Neural crest cell (in vitro differentiated cells): Measurements from ENCODE around the gene WDR17. TPM values are rescaled to one million over a fixed set of nuclear protein-coding genes. Genes with fewer than 3 reads are reported as not detected.
"Not testable (repeated sequence)": the region's sequence is repeated elsewhere in the genome, so short reads cannot be mapped to it uniquely, and the experiment has no call there.

Experiments used
- DNase-seq: peaks from one replicate; pipeline ENCODE4 v3.0.0; 2021; ENCODE audit warnings: low read depth, mixed read lengths, low spot score
- H3K27ac Mint-ChIP-seq: one replicate; pipeline ENCODE4 v1.8.0; 2021; ENCODE audit warnings: mild to moderate bottlenecking, mixed read lengths; ENCODE audit not compliant: unreplicated experiment
- H3K27me3 Mint-ChIP-seq: 2 replicates; pipeline ENCODE4 v1.8.0; 2021; ENCODE audit warnings: low read depth, mild to moderate bottlenecking, mixed read lengths
- H3K36me3 Mint-ChIP-seq: 2 replicates; pipeline ENCODE4 v1.8.0; 2021; ENCODE audit warnings: low read depth, mild to moderate bottlenecking, mixed read lengths
- H3K4me1 Mint-ChIP-seq: 2 replicates; pipeline ENCODE4 v1.8.0; 2021; ENCODE audit warnings: mixed read lengths
- H3K4me3 Mint-ChIP-seq: one replicate; pipeline ENCODE4 v1.8.0; 2021; ENCODE audit warnings: mild to moderate bottlenecking, mixed read lengths
- H3K9me3 Mint-ChIP-seq: 2 replicates; pipeline ENCODE4 v1.8.0; 2021; ENCODE audit warnings: mixed read lengths
- total RNA-seq: library from RNA; stranded (reverse); gene quantifications from 2 replicates; pipeline ENCODE4 v1.2.1, GENCODE V29; 2021
- TF ChIP-seq, protein P1 (sequence below): fragments of 200-600 bp; sonication (generic); conservative IDR thresholded peaks from 2 replicates; pipeline ENCODE4 v1.5.0; 2021; ENCODE audit warnings: antibody characterized with exemption, mild to moderate bottlenecking

WDR17 gene
- total RNA-seq, 1 donor from 2014 or later = 8.7 TPM

DNA sequence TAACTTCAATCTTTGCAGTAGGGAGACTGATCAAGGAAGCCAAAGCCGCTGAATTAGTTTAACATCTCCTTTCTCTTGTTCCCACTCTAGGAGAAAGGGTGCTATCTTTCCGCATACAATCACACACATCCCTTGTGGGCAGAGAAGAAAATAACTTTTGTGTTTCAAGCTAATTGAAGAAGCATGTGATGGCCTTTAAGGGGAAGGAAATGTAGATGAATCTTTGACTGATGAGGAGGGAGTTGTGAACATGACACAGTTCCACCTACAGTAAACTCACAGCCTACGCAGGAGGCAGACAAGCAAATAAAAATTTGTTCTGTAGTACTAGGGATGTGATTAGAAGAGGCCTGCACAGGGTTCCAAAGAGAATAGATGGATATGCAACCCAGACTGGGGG lies 144.5 kb downstream of the WDR17 start:
- TF ChIP-seq, protein P1, sequence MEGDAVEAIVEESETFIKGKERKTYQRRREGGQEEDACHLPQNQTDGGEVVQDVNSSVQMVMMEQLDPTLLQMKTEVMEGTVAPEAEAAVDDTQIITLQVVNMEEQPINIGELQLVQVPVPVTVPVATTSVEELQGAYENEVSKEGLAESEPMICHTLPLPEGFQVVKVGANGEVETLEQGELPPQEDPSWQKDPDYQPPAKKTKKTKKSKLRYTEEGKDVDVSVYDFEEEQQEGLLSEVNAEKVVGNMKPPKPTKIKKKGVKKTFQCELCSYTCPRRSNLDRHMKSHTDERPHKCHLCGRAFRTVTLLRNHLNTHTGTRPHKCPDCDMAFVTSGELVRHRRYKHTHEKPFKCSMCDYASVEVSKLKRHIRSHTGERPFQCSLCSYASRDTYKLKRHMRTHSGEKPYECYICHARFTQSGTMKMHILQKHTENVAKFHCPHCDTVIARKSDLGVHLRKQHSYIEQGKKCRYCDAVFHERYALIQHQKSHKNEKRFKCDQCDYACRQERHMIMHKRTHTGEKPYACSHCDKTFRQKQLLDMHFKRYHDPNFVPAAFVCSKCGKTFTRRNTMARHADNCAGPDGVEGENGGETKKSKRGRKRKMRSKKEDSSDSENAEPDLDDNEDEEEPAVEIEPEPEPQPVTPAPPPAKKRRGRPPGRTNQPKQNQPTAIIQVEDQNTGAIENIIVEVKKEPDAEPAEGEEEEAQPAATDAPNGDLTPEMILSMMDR = no peak
- Mint-ChIP-seq H3K36me3 (no peaks in the 10 kb centered on the region), H3K9me3 (peaks cover 3% of the 10 kb centered on the region), H3K27ac (no peak overlapping the region), H3K27me3 (peaks cover 2% of the 10 kb centered on the region), H3K4me1 (no peaks in the 10 kb centered on the region), H3K4me3 (no peak overlapping the region)
- DNase-seq = no peak

DNA sequence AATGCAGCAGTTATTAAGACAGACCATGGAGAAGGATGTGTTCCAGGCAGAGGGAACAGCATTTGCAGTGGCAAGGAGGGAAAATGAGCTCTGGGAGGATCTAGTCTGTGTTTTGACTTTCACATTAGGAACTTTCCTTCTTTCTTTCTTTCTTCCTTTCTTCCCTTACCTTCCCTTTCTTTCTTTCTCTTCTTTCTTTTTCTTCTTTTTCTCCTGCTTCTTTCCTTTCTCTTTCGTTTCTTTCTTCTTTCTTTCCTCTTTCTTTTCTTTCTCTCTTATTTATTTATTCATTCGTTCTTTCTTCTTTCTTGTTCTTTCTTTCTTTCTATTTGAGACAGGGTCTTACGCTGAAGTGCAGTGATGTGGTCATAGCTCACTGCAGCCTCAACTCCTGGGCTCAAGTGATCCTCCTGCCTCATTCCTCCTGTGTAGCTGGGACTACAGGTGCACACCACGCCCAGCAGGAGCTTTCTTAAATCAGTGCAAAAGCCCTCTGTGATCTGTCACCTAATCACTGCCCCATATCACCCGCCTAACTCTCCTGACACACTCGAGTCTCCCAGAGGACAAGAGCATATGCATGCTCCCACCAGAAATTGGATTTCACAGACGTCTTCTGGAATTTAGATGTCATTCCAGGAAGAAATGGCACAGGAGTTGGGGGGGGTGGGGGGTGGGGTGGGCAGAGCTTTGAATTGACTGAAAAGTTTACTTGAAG lies 145.1 kb downstream of the WDR17 start:
- H3K36me3 Mint-ChIP-seq = no peaks in the 10 kb centered on the region
- no peaks in the 10 kb centered on the region for H3K4me1 Mint-ChIP-seq
- H3K4me3 Mint-ChIP-seq = no peak overlapping the region
- no peak overlapping the region for H3K27ac Mint-ChIP-seq
- peaks cover 2% of the 10 kb centered on the region for H3K27me3 Mint-ChIP-seq
- TF ChIP-seq, protein P1 = no peak
- H3K9me3 Mint-ChIP-seq = peaks cover 3% of the 10 kb centered on the region
- DNase-seq = no peak

DNA sequence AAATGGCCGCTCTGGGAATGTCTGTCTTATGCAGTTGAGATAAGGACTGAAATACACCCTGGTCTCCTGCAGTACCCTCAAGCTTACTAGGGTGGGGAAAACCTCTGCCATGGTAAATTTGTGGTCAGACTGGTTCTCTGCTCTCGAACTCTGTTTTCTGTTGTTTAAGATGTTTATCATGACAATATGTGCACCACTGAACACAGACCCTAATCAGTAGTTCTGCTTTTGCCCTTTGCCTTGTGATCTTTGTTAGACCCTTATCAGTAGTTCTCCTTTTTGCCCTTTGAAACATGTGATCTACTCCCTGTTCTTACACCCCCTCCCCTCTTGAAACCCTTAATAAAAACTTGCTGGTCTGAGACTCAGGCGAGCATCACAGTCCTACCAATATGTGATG lies 146.7 kb downstream of the WDR17 start:
- not testable (repeated sequence) for H3K27ac Mint-ChIP-seq, H3K4me1 Mint-ChIP-seq, H3K36me3 Mint-ChIP-seq, H3K4me3 Mint-ChIP-seq, H3K9me3 Mint-ChIP-seq, DNase-seq, H3K27me3 Mint-ChIP-seq

DNA sequence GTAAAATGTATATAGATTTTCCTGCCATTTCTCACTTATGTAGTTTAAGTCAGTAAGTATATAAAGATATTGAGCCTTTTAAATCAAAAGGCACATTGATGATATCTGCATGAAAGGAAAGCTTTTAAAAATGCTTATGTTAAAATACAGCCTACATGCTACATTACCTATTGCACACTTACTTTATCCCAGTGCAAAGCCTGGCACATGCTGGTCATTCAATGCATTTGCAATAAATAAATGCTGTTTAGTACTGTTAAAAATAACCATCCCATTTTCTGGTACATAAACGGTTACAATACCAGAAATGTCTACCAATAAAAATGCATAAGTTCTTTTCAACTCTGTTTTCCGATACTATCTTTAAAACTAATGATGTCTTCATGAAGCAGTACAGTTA lies 151.9 kb downstream of the WDR17 start:
- H3K27me3 Mint-ChIP-seq = no peaks in the 10 kb centered on the region
- DNase-seq = no peak
- TF ChIP-seq, protein P1 = no peak
- no peak overlapping the region for H3K4me3 Mint-ChIP-seq
- no peaks in the 10 kb centered on the region for H3K36me3 Mint-ChIP-seq
- no peak overlapping the region for H3K27ac Mint-ChIP-seq
- no peaks in the 10 kb centered on the region for H3K4me1 Mint-ChIP-seq
- H3K9me3 Mint-ChIP-seq = peaks cover 1% of the 10 kb centered on the region

DNA sequence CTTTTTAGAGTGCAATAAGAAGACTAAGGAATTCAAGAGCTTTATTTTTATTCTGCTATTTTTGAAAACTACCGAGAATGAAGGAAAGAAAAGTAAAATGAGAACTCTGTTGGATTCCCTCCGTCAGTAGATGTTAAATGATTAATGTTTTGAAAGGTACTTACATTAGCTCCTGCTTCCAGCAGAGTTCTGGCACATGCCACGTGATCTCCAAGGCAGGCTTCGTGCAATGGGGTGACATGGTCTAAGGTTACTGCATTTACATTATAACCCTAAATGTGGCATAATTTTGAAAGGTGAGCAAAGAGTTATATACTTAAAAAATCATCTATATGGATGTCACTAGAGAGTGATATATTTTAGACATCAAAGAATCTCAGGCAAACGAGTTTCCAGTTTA lies 156.5 kb downstream of the WDR17 start:
- no peak for DNase-seq
- Mint-ChIP-seq H3K4me1 (no peaks in the 10 kb centered on the region), H3K36me3 (no peaks in the 10 kb centered on the region), H3K27ac (no peak overlapping the region), H3K9me3 (no peaks in the 10 kb centered on the region), H3K27me3 (no peaks in the 10 kb centered on the region), H3K4me3 (no peak overlapping the region)
- TF ChIP-seq, protein P1 = no peak

DNA sequence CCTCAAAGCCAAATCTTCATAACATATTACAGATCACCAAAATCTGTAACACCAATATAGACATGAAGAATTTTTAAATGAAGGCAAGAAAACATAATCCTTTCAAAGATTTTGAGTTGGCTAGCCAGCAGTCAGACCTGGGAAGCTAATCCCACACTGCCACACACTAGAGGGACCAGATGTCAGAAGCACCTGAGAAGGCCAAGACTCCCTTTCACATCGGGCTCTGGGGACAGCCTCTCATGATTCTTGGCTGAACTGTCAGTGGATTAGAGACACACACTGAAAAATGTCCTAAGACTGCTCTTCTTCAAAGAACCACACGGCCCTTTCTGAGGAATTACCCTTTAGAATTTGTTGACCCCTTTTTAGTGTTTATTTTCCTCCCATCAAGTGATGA lies 157.9 kb downstream of the WDR17 start:
- Mint-ChIP-seq H3K4me1 (no peaks in the 10 kb centered on the region), H3K27me3 (no peaks in the 10 kb centered on the region), H3K9me3 (no peaks in the 10 kb centered on the region), H3K27ac (no peak overlapping the region), H3K4me3 (no peak overlapping the region), H3K36me3 (no peaks in the 10 kb centered on the region)
- no peak for DNase-seq
- TF ChIP-seq, protein P1 = no peak
